GM19023 (cell line): ENCODE measurements around the gene GNAO1.

Source experiments
- ATAC-seq: cut with Tn5 transposase; IDR thresholded peaks from one replicate; pipeline ENCODE4 v1.9.1; 2021; ENCODE audit warnings: mild to moderate bottlenecking, moderate library complexity; ENCODE audit not compliant: unreplicated experiment

Gene GNAO1

DNA sequence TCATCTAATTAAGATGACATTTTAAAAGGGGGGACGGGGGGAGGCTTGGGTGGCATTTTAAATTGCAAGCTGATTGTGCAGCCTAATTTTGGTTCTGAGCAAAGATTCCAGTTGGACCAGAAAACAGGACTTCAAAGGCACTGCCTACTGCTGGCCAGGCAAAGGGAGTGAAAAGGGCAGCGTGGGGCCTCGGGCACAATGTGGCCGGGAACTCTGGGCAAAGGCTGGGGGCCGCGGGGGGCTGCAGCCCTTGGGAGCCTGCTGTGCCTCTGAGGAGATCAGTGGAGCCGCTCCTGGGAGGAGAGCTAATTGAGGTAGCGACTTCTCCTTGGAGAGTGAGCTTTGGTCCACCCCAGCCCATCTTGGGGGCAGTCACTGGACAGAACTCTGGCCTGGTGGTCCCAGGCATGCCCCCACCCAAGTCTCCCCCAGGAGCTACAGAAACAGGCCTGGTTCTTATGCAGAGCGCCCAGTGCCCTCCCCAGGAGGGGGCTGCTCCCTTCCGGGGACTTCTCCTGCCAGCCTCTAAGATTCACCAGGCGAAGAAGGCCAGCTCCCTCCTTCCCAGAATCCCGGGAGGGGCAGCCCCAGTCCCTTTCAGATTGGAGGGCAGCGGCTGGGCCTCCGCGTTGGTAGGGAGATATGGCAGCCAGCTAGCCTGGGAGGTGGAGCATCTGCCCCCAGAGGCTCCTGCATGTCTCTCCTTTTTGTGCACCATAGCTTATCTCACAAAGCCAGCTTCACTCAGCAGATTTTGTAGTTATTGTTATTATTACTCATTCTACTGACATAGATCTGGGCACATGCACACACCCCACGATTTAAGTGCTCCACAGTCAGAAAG lies 115.6 kb downstream of the GNAO1 start:
- no peak for ATAC-seq

DNA sequence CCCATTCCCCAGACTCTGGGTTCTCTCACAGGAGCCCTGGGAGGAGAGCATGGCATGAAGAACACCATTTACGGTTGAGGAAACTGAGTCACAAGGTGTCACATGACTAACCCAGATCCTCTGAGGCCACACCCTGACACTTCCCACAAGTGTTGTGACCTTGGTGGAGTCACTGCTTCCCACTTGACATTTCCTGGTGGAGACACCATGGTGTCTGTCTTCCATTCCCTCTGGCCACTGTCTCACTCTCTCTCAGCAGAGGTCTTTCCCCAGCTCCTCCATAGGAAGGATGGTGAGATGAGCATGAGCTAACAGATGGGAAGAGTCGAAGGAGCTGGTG lies 116.2 kb downstream of the GNAO1 start:
- ATAC-seq = no peak

DNA sequence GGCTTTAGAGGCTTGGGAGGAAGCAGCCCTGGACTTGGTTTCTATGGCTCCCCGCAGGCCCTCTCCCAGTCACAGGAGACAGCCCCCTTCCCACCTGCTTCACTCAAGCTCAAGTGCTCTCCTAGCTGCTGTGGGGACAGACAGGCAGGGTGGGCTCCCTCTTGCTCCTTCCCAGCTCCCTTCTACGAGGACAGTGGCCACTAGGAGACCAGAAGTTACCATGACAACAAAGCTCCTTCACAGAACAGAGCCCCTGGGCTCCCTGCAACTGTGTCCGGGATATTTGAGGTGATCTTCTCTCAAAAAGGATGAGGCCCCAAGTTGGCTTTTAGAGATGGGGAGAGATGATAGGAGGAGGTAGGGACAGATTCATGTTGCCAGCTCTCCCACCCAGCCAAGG lies 117.7 kb downstream of the GNAO1 start:
- no peak for ATAC-seq

DNA sequence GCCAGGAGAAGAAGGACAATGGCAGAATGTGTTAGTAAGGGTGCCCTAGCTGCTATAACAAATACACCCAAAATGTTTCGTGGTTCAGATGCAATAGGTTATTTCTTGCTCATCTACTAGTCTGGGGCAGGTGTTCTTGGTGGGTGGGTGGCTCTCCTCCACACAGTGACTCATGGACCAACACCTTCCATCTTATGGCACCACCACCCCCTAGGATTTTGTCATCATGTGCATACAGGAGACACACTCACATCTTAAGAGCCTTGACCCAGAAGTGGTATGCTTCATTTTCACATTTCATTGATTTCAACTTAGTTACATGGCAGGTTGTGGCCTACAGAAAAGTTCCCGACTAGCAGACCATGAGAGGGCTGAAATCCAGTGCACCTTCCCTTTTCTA lies 119.4 kb downstream of the GNAO1 start:
- ATAC-seq = no peak

DNA sequence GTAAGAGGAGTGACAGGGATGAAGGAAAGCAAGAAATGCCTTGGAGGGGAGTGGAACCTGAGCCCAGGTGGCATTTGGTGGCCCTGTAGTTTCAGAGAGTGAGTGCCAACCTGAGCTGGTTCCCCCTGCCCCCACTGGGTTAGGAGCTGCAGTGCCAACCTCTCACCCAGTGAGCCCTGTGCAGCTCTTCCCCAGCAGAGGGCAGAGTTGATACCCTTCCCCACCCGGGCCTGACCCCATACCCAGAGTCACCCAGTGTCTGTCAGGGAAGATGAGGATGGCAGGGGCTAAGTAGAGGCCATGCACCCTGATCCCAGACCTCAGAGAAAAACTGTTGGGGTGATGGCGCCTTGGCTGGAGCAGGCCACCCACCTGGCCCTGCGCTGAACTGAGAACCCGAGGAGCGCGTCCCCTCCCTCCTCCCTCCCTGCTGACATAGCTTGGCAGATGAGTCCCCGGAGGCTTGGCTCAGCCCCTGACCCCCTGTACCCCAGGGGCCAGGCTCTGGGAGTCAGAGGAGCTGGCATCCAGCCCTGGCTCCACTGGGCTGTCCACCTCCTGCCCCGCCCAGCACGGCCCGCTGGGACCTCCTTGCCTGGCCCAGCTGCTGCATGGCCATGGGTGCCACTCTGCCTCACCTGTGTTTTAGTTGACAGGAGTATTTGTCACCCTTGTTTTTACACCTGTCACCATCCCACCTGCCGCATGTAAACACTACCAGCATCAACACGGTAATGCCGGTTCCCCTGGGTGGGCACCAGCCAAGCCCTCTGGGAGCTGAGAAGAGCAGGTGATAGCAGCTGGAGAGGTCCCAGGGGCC lies 120.1 kb downstream of the GNAO1 start:
- ATAC-seq = no peak

DNA sequence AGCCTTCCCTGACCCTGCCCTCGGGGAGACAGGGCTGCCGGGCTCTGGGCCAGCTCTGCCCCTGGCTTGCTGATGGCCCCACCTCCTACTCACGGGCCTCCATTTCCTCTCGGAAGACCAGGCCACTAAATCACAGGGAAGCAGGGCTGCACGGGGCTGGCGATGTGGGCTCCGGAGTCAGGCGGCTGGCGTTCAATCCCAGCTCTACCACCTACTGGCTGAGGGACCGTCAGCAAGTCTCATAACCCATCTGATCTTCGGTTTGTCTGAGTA lies 120.7 kb downstream of the GNAO1 start:
- no peak for ATAC-seq

DNA sequence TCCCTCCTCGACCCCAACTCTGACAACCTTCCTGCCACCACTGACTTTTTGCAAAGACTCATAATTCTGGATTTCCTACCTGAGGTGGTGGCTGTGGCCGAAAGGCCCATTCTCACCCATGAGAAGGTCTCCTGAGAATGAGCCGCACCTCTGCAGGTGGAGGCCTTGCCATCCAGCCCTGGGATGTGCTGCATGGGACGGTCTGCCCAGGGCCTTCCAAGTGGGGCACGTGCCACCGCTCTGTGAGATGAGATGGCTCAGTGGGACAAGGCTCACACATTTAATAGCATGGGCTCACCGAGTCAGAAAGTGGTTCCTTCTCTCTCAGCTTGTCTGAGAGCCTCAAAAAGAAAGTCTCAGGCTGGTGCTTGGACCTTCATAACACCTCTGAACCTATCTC lies 121.3 kb downstream of the GNAO1 start:
- no peak for ATAC-seq

DNA sequence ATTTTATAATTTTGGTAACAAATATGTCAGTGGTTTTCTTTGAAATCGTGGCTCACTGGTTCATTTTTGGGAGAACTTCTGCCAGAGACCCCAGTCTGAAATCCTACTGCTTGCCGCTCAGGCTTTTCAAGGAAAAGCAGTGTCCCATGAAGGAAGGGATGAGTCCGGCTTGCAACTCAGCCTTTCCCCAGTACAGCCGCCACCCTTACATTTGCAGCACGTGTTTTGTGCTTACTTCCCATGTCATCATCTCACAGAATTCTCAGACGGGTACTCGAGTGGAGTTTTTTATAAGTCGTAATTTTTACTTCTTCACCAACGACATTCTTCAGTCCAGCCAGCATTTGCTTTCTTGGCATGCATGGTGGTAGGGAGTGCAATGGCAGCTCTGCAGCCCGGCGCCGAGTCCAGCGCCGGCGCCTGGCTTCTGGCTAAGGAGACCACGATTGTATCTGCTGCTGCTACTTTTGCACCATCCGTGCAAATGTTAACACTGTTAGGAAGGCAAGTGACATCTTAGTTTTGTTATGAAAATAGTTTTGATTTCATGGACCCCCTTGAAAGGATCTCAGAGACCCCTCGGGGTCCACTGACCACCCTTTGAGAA lies 123.1 kb downstream of the GNAO1 start:
- no peak for ATAC-seq

DNA sequence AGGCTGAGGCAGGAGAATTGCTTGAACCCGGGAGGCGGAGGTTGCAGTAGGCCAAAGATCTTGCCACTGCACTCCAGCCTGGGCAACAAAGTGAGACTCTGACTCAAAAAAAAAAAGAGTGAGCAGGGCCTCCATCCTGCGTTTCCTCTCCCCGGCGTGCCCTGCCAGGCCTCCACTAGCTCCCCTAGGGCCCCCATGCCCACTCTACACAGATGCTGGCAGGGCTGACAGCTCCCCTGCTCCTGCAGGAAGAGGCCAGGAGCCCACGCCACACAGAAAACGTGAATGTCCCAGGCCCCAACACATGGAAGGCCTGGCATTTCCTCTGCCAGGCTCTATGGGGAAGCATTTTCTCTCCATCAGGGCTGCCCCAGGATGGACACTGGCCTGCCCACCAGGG lies 124.7 kb downstream of the GNAO1 start:
- no peak for ATAC-seq

DNA sequence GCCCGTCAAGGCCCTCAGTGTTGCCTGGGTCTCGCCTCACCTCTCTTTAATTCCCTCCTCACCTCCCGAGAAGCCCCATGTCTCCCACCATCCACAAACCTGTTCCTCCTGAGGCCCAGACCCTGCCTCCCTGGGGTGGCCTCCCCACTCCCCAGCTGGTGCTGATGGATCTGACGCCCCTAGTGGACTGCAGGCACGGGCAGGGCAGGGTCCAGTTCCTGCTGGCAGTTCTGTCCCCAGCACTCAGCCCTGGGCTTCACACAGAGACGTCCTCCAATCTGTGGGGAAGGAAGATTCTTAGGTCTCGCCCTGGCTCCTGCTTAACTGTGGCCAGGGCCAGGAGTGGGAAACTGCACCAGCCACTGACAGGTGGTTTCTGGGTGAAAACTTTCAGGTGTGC lies 125.3 kb downstream of the GNAO1 start:
- ATAC-seq = no peak

DNA sequence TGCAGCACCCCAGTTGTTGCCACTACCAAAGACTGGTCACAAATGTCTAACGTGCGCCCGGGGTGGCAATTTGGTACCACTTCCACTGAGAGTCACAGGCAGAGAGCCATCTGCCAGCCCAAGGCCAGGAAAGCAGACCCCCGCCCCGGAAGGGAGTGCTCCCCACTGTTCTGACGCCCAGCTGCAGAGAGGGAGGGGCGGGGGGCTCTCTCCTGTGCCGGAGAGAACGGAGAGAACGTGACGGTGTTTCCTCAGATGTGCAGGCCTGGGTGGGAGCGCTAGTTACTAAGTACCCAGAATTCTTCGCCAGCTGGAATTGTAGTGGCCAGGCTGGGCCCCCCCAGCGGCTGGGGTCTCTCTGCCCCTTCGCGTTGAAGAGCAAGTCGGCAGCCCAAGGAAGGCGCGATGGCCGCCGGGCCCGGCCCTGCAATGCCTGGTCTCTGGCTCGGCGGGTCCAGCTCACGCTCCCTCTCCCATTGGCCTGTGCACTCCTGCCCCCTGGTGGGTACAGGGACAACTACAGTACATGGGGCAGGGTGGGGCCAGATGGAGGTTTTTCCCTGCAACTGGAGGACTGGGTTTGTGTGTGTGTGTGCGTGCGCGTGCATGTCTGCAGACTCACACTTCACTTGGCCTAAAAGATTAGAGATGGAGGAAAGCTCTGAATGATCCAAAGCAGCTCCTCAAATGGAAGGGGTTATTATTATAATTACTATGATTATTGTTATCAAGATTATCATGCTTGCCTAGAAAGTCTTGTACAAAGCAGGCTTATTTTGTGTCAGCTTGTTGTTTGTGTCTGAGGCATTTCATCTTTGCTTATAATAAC lies 126.9 kb downstream of the GNAO1 start:
- ATAC-seq = peak; percentile 93

DNA sequence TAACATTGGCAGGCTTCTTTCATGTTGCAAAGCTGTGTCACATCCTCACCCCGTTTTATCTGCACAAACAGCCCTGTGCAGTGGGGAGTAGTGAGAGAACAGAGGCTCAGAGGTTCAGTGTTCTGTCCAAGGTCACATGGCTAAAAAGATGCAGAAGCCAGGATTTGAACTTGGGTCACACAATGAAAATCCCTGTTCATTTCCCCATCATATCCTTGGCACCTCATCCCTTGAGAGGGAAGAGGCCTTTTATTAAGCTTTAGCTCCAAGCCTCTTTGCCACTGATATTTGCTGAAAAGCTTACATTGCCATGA lies 127.5 kb downstream of the GNAO1 start:
- no peak for ATAC-seq

DNA sequence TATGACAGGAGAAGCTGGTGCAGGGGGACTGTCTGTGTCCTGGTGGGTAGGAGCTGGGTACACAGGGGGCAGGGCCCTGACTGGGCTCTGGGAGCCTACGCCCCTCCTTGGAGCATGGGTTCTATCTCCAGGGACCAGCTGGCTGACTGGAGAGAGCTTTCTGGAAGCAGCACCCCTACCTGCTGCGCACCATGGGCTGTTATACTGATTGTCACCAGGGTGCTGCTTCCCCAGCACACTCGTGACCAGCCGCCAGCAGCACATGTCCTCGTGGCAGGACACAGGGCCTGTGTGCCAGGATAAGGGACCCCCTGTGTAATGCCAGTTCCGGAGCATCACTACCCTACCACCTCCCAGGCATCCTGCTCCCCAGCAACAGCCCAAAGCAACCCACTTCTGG lies 128.1 kb downstream of the GNAO1 start:
- ATAC-seq = no peak

DNA sequence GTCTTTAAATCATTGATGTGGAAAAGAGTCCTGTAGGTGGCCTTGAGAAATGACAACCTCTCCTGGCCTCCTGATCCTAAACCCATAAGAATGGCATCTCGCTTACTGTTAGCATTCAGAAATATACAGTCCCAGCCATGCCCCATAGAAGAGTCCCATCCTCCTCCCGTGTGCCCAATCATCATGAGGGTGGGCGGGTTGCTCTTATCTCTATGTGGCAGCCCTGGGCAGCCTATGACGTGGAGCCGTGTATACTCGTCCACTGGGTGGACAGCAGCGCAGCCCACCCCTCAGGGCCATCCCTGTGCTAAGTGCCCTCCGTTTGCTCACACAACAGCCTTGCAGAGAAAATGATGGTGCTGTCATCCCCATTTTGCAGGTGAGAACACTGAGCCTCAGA lies 128.8 kb downstream of the GNAO1 start:
- no peak for ATAC-seq

DNA sequence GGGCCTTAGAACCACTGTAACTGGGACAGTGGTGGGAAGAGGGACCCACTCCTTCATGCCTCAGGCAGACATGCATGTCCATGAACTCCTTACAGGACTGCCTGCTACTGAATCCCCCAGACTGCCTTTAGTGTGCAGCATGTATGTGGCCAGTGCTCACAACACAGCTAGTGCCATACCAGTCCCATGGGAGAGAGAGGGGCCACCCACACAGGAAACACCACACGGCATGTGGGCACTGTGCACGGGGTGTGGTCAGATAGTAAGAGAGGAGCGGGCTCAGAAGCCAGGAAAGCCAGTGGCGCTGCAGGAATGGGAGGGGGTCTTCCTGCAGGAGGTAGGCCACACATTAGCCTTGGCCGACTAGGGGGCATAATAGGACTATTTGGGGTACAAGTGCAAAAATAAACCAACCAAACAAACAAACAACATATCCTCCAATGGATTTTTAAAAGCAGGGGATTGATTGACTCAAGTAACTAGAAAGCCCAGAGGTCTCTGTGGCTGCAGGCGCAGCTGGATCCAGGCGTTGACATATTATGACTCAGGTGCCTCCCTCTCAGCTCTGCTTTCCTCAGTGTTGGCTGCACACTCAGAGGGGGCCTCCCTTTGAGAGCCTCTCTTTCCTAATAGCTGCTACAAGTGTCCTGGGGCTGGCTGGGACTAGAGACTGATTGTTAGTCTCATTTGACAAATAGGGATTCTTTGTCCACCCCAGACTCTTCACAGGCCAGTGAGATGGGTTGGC lies 129.7 kb downstream of the GNAO1 start:
- ATAC-seq = no peak

DNA sequence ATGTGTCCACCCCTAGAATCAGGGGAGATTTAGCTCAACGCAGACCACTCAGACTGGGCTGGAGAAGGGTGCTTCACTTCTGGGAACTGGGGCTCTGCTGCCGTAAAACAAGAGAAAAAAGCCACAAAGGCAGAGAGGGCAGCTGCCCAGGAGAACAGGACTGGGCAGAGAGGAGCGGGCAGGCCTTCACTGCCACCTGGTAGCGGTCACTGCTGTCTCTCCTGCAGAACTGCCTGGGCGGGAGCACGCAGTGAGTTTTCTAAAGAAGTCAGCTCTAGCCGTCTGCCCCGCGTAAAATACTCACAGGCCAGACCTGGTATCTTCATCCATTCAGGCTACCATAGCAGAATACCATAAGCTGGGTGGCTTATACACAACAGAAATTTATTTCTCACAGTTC lies 130.3 kb downstream of the GNAO1 start:
- no peak for ATAC-seq

DNA sequence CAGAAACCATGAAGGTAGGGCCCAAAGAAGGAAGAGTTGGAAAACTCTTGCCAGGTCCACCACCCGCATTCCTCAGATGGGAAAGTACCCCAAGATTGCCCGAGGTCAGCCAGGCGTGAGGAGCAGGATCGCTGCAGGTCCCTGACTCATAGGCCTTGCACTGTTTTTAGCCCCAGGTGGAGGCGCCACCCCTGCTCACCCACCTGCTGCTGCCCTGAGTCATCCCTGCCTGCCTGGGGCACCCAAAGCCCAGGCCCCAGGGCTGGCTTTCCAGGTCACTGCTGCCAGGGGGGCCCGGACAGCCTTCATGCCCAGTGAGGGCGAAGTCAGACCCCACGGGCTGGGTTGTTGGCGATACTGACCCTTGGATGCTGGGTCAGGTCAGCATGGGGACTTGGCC lies 133.1 kb downstream of the GNAO1 start:
- ATAC-seq = no peak

DNA sequence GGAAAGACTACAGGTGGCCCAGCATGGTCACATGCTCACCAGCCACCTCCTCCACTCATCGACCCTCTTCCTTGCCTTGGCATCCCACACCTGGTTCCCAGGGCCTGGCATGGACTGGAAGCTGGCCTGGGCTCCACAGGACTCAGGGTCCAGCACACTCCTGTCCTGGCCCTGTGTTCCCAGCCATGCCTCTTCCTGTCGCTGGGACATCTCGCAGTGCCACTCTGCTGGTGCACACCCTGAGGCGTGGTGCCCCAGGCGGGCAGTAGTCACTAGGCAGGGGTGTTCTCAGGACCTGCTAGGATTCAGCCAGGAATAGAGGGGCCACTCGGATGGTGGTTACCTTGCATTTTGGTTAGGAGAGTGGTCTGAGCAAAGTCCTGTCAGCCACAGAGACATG lies 134.7 kb downstream of the GNAO1 start:
- no peak for ATAC-seq

DNA sequence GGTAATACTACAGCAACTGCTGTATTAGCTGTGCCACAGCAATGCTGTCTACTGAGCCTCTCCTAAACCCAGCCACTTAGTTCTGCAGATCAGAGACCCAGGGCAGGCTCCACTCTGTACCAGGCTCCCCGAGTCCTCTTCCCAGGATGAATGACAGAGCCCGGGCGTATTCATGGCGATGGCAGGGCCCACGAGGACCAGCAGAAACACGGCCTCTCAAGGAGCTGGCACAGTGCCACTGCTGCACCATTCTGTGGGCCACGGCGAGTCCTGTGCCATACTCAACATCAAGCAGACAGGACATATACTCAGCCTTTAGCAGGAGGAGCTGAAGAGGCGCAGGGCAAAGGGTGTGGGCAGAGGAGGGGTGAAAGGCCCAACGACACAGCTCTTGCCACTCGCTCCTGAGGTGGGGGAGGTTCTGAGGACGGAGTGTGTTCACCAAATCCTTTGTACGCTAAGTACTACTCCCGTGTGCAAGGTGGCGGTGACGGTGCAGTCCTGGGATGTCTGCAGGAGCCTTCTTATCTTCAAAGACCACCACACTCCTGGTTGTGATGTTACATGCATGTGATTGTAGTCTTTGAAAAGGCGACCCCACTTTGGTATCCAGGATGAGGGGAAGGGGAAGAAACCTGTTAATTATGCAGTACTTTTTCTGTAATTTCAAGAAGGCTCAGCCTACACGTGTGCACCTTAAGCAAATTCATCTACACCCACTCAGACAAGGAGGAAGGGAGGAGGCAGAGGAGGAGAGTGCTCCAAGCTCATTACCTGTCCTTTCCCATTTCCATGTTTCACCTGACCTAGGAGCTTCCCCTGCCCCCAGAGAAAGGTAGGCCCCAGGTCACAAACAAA lies 136.0 kb downstream of the GNAO1 start:
- no peak for ATAC-seq

DNA sequence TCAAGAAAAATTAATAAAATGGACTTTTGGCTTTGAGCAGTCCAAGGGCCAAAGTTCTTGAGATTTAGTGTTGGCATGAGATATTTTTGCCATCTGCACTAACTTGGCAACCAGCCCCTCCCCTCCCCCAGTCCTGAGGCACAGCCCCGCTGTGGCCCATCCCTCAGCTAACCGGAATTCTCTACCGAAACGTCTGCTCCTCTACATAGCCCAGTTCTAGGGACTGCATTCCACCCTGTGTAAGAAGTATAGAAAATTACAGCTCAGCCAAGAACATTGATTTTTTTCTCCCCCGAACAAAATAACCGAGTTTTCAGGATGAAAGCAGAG lies 136.6 kb downstream of the GNAO1 start:
- ATAC-seq = no peak
